Raji (cell line): ENCODE measurements around the gene MORN4.

ENCODE experiments used
- POLR2A ChIP-seq: IDR thresholded peaks from 2 replicates; pipeline ENCODE4 v1.6.1; 2011; ENCODE audit warnings: low read depth, low read length, control low read depth; ENCODE audit not compliant: insufficient read depth

MORN4 gene

GRCh38 chr10:97585439-97585811 lies 47.9 kb downstream of the MORN4 start:
- TF ChIP-seq POLR2A: no peak

GRCh38 chr10:97584798-97585438 lies 48.4 kb downstream of the MORN4 start:
- no peak for TF ChIP-seq POLR2A

- TF ChIP-seq POLR2A: no peak
Measured at GRCh38 chr10:97584060-97584797, 49.1 kb downstream of the MORN4 start, which contains the start of gene HOGA1. Gene HOGA1, plus strand, starts transcription at chr10:97584389. Its CDS starts 315 bp downstream, at chr10:97584704.

GRCh38 chr10:97583476-97583875 lies 49.8 kb downstream of the MORN4 start:
- TF ChIP-seq POLR2A: no peak

GRCh38 chr10:97582169-97582568 lies 51.1 kb downstream of the MORN4 start:
- no peak for TF ChIP-seq POLR2A

GRCh38 chr10:97580421-97581367 lies 52.6 kb downstream of the MORN4 start:
- TF ChIP-seq POLR2A: no peak

- no peak for TF ChIP-seq POLR2A
Measured at GRCh38 chr10:97578171-97578844, 55.0 kb downstream of the MORN4 start.

- no peak for TF ChIP-seq POLR2A
Measured at GRCh38 chr10:97577701-97578100, 55.6 kb downstream of the MORN4 start.

- no peak for TF ChIP-seq POLR2A
Measured at GRCh38 chr10:97575127-97575668, 58.1 kb downstream of the MORN4 start.

- no peak for TF ChIP-seq POLR2A
Measured at GRCh38 chr10:97574374-97575126, 58.8 kb downstream of the MORN4 start.

- no peak for TF ChIP-seq POLR2A
Measured at GRCh38 chr10:97573672-97574071, 59.6 kb downstream of the MORN4 start.

- TF ChIP-seq POLR2A: no peak
Measured at GRCh38 chr10:97573021-97573420, 60.3 kb downstream of the MORN4 start.

- TF ChIP-seq POLR2A: no peak
Measured at GRCh38 chr10:97572214-97572989, 60.9 kb downstream of the MORN4 start, which contains the start of gene ANKRD2. Gene ANKRD2, plus strand, starts transcription at chr10:97572779. Its CDS starts 10 bp downstream, at chr10:97572789.
